Thyroid gland (tissue), 4 donors: Measurements from ENCODE around the gene CDHR5.

Experiments
- POLR2A ChIP-seq, 2 donors: fragments of 450-650 bp; IDR thresholded peaks; one replicate each; pipeline ENCODE4 v1.6.1; 2017; ENCODE audit warnings: antibody characterized with exemption in 2 of 2, mild to moderate bottlenecking in 2 of 2, moderate library complexity in 1 of 2
- TF ChIP-seq, protein P1 (sequence below), 6 experiments: fragments of 200-600 bp in 3 of 6; fragments of 450-650 bp in 3 of 6; sonication (generic) in 3 of 6; IDR thresholded peaks; one replicate each; pipeline ENCODE4 v1.5.1; 2016 to 2019; ENCODE audit warnings: antibody characterized with exemption in 6 of 6, mild to moderate bottlenecking in 2 of 6, inconsistent platforms in 1 of 6, moderate library complexity in 1 of 6

- TF ChIP-seq, protein P1, sequence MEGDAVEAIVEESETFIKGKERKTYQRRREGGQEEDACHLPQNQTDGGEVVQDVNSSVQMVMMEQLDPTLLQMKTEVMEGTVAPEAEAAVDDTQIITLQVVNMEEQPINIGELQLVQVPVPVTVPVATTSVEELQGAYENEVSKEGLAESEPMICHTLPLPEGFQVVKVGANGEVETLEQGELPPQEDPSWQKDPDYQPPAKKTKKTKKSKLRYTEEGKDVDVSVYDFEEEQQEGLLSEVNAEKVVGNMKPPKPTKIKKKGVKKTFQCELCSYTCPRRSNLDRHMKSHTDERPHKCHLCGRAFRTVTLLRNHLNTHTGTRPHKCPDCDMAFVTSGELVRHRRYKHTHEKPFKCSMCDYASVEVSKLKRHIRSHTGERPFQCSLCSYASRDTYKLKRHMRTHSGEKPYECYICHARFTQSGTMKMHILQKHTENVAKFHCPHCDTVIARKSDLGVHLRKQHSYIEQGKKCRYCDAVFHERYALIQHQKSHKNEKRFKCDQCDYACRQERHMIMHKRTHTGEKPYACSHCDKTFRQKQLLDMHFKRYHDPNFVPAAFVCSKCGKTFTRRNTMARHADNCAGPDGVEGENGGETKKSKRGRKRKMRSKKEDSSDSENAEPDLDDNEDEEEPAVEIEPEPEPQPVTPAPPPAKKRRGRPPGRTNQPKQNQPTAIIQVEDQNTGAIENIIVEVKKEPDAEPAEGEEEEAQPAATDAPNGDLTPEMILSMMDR (IDR thresholded peaks at IDR 0.05), result no peak
- TF ChIP-seq POLR2A (IDR thresholded peaks at IDR 0.05), result no peak
Measured at GRCh38 chr11:625636-626268, 997 bp upstream of the CDHR5 start.
